GM12892 (cell line): ENCODE measurements around the gene PLA2G6.

Source experiments
- DNase-seq: peaks from one replicate; pipeline ENCODE4 v3.0.0; 2011; ENCODE audit not compliant: insufficient read length
- FAIRE-seq: peaks from 2 replicates; lab custom pipeline; 2011; peaks lifted over from hg19 to GRCh38; lab: Jason Lieb, UNC
- POLR2A ChIP-seq: IDR thresholded peaks from 2 replicates; pipeline ENCODE4 v1.6.1; 2011; ENCODE audit warnings: low read depth, low read length, control low read depth
- POLR2AphosphoS5 ChIP-seq: IDR thresholded peaks from 2 replicates; pipeline ENCODE4 v1.6.1; 2011; ENCODE audit warnings: low read depth, low read length, control low read depth
- TAF1 ChIP-seq: IDR thresholded peaks from 2 replicates; pipeline ENCODE4 v1.6.1; 2011; ENCODE audit warnings: low read depth, mild to moderate bottlenecking, control low read depth, low read length, borderline replicate concordance

The PLA2G6 gene

GRCh38 chr22:38109371-38110001 lies 72.1 kb downstream of the PLA2G6 start:
- FAIRE-seq (no peak), DNase-seq (no peak)
- TF ChIP-seq POLR2A (no peak), TAF1 (no peak), POLR2AphosphoS5 (no peak)

- TF ChIP-seq POLR2AphosphoS5 (no peak), POLR2A (no peak), TAF1 (no peak)
- no peak for DNase-seq
- no peak for FAIRE-seq
Observed at GRCh38 chr22:38108561-38109319, 72.9 kb downstream of the PLA2G6 start.

- no peak for FAIRE-seq
- no peak for DNase-seq
Observed at GRCh38 chr22:38107692-38108515, 73.7 kb downstream of the PLA2G6 start.

GRCh38 chr22:38106814-38107578 lies 74.6 kb downstream of the PLA2G6 start:
- TF ChIP-seq POLR2A (no peak), TAF1 (no peak), POLR2AphosphoS5 (no peak)
- DNase-seq (no peak), FAIRE-seq (no peak)

More at GRCh38 chr22:38107692-38108515, 73.7 kb downstream of the PLA2G6 start:
- TF ChIP-seq POLR2AphosphoS5, result no peak
- TF ChIP-seq TAF1, result no peak
- TF ChIP-seq POLR2A, result no peak

GRCh38 chr22:38104084-38104483 lies 77.5 kb downstream of the PLA2G6 start:
- no peak for DNase-seq
- TF ChIP-seq POLR2AphosphoS5 (no peak), TAF1 (no peak), POLR2A (no peak)
- FAIRE-seq, result no peak

- FAIRE-seq, result no peak
- no peak for TF ChIP-seq POLR2AphosphoS5
- TF ChIP-seq POLR2A, result no peak
- TF ChIP-seq TAF1, result no peak
- DNase-seq, result no peak
Observed at GRCh38 chr22:38103641-38104040, 78.0 kb downstream of the PLA2G6 start.

- TF ChIP-seq POLR2A (no peak), TAF1 (no peak), POLR2AphosphoS5 (no peak)
- DNase-seq (no peak), FAIRE-seq (no peak)
Observed at GRCh38 chr22:38098410-38099249, 83.0 kb downstream of the PLA2G6 start.

- TF ChIP-seq POLR2AphosphoS5, result no peak
- FAIRE-seq (no peak), DNase-seq (no peak)
Observed at GRCh38 chr22:38097557-38098409, 83.8 kb downstream of the PLA2G6 start.

GRCh38 chr22:38097058-38097457 lies 84.6 kb downstream of the PLA2G6 start:
- DNase-seq (no peak), FAIRE-seq (no peak)
- TF ChIP-seq TAF1 (no peak), POLR2AphosphoS5 (no peak), POLR2A (no peak)

GRCh38 chr22:38089474-38089851 lies 92.2 kb downstream of the PLA2G6 start:
- no peak for DNase-seq
- FAIRE-seq, result no peak
- TF ChIP-seq TAF1, result no peak
- no peak for TF ChIP-seq POLR2AphosphoS5
- TF ChIP-seq POLR2A, result no peak
